PC-9 (cell line): ENCODE results near the gene AFAP1L1. TPM values are rescaled to one million over a fixed set of nuclear protein-coding genes. Genes with fewer than 3 reads are reported as not detected.

Experiments
- BruUV-seq: library from RNA; stranded (reverse); fragments of 400-500 nt; replicated peaks from 2 replicates; lab custom pipeline; 2021; lab: Mats Ljungman, UMichigan
- CTCF ChIA-PET: fragments of 300-600 bp; sonication (Branson Sonifier 250); formaldehyde crosslinking; loops from one replicate; lab custom pipeline; 2022; ENCODE audit warnings: antibody characterized with exemption; lab: Charles Lee
- POLR2A ChIA-PET: fragments of 300-600 bp; sonication (Branson Sonifier 250); formaldehyde crosslinking; loops from one replicate; lab custom pipeline; 2022; ENCODE audit warnings: antibody characterized with exemption; ENCODE audit not compliant: unreplicated experiment; lab: Charles Lee
- DNase-seq, 2 experiments: peaks; one replicate each; pipeline versions ENCODE4 v3.0.0 to v3.0.0-alpha.2; 2015 to 2022; ENCODE audit warnings: mixed read lengths in 1 of 2
- H2AFZ ChIP-seq: fragments of 200-600 bp; sonication (generic); 2 replicates; pipeline ENCODE4 v1.8.1; 2017; ENCODE audit warnings: antibody characterized with exemption
- H3F3A ChIP-seq: fragments of 200-600 bp; sonication (generic); 2 replicates; pipeline ENCODE4 v1.8.1; 2017; ENCODE audit warnings: antibody characterized with exemption, mild to moderate bottlenecking, low read depth; ENCODE audit not compliant: insufficient read depth
- H3K27ac ChIP-seq: fragments of 200-600 bp; sonication (generic); 2 replicates; pipeline ENCODE4 v1.6.1; 2016; ENCODE audit warnings: mixed run types
- H3K27me3 ChIP-seq: fragments of 200-600 bp; sonication (generic); 2 replicates; pipeline ENCODE4 v1.6.1; 2016; ENCODE audit warnings: low read depth, mixed run types; ENCODE audit not compliant: insufficient read depth
- H3K36me3 ChIP-seq: fragments of 200-600 bp; sonication (generic); 2 replicates; pipeline ENCODE4 v1.6.1; 2016; ENCODE audit warnings: low read depth, mixed run types
- H3K4me1 ChIP-seq: fragments of 200-600 bp; sonication (generic); replicated peaks from 2 replicates; pipeline ENCODE4 v1.6.1; 2016; ENCODE audit warnings: mixed run types; ENCODE audit not compliant: insufficient read depth
- H3K4me2 ChIP-seq: fragments of 200-600 bp; sonication (generic); 2 replicates; pipeline ENCODE4 v1.6.1; 2017; ENCODE audit warnings: mixed run types
- H3K4me3 ChIP-seq: fragments of 200-600 bp; sonication (generic); 2 replicates; pipeline ENCODE4 v1.6.1; 2016; ENCODE audit warnings: mixed run types
- H3K79me2 ChIP-seq: fragments of 200-600 bp; sonication (generic); 2 replicates; pipeline ENCODE4 v1.6.1; 2017; ENCODE audit warnings: low read depth, mixed run types
- H3K9me2 ChIP-seq: fragments of 200-600 bp; sonication (generic); 2 replicates; pipeline ENCODE4 v1.8.1; 2017; ENCODE audit warnings: mild to moderate bottlenecking; ENCODE audit not compliant: insufficient read depth
- H3K9me3 ChIP-seq: fragments of 200-600 bp; sonication (generic); 2 replicates; pipeline ENCODE4 v1.8.1; 2016; ENCODE audit warnings: low read depth; ENCODE audit not compliant: insufficient read depth
- H4K20me1 ChIP-seq: fragments of 200-600 bp; sonication (generic); 2 replicates; pipeline ENCODE4 v1.8.1; 2017; ENCODE audit not compliant: insufficient read depth
- CTCF ChIP-seq: fragments of 200-600 bp; sonication (generic); conservative IDR thresholded peaks from 2 replicates; pipeline ENCODE4 v1.6.1; 2017; ENCODE audit warnings: mixed run types, antibody characterized with exemption, mild to moderate bottlenecking, moderate library complexity
- EZH2 ChIP-seq: fragments of 200-600 bp; sonication (generic); IDR thresholded peaks from 2 replicates; pipeline ENCODE4 v1.8.0; 2017; ENCODE audit warnings: antibody characterized with exemption, low read depth
- intact Hi-C: fragments of 100-400 bp; cut with micrococcal nuclease; formaldehyde crosslinking; loops from one replicate; pipeline ENCODE4 v1.10.0; 2022; ENCODE audit not compliant: unreplicated experiment
- total RNA-seq: library from RNA; stranded (reverse); gene quantifications from 2 replicates; pipeline ENCODE4 v1.2.3, GENCODE V29; 2021

Gene AFAP1L1
- total RNA-seq, 1 experiment from 2014 or later = 9.6 TPM

- no peak for DNase-seq
- Histone ChIP-seq H3K4me2 (no peak overlapping the region), H4K20me1 (no peaks in the 10 kb centered on the region), H3K4me1 (no peaks in the 10 kb centered on the region), H2AFZ (no peak overlapping the region), H3K4me3 (no peak overlapping the region), H3K9me2 (no peaks in the 10 kb centered on the region), H3F3A (no peaks in the 10 kb centered on the region), H3K27ac (no peak overlapping the region), H3K36me3 (peaks cover 22% of the 10 kb centered on the region; the same call in 1 of the 2 replicates), H3K9me3 (no peaks in the 10 kb centered on the region), H3K27me3 (no peaks in the 10 kb centered on the region), H3K79me2 (no peaks in the 10 kb centered on the region)
- no TSS peak for BruUV-seq
- TF ChIP-seq EZH2 = no peak
- TF ChIP-seq CTCF = no peak
- POLR2A ChIA-PET = no interaction called here
- CTCF ChIA-PET = no interaction called here
- intact Hi-C loops = no loop called here
These were observed 29.3 kb upstream of the AFAP1L1 start for GRCh38 chr5:149242339-149242738.

GRCh38 chr5:149246906-149247305 is 24.8 kb upstream of the AFAP1L1 start:
- Histone ChIP-seq H3K27me3 (no peaks in the 10 kb centered on the region), H3K9me3 (no peaks in the 10 kb centered on the region), H3K4me2 (no peak overlapping the region), H3K27ac (no peak overlapping the region), H4K20me1 (no peaks in the 10 kb centered on the region), H3F3A (no peaks in the 10 kb centered on the region), H2AFZ (no peak overlapping the region), H3K36me3 (peaks cover 20% of the 10 kb centered on the region; the same call in 1 of the 2 replicates), H3K79me2 (no peaks in the 10 kb centered on the region), H3K4me3 (no peak overlapping the region), H3K9me2 (no peaks in the 10 kb centered on the region), H3K4me1 (no peaks in the 10 kb centered on the region)
- DNase-seq = no peak
- ChIA-PET POLR2A (no interaction called here), CTCF (no interaction called here)
- BruUV-seq = no TSS peak
- TF ChIP-seq CTCF = no peak
- no peak for TF ChIP-seq EZH2
- intact Hi-C loops = no loop called here

GRCh38 chr5:149247726-149248125 is 23.9 kb upstream of the AFAP1L1 start:
- Histone ChIP-seq H3K4me1 (no peaks in the 10 kb centered on the region), H3K36me3 (peaks cover 20% of the 10 kb centered on the region; the same call in 1 of the 2 replicates), H4K20me1 (no peaks in the 10 kb centered on the region), H3F3A (no peaks in the 10 kb centered on the region), H3K4me2 (no peak overlapping the region), H3K9me2 (no peaks in the 10 kb centered on the region), H3K27me3 (no peaks in the 10 kb centered on the region), H3K27ac (no peak overlapping the region), H3K79me2 (no peaks in the 10 kb centered on the region), H3K9me3 (no peaks in the 10 kb centered on the region), H2AFZ (no peak overlapping the region), H3K4me3 (no peak overlapping the region)
- CTCF ChIA-PET = no interaction called here
- intact Hi-C loops = no loop called here
- TF ChIP-seq CTCF (no peak), EZH2 (no peak)
- POLR2A ChIA-PET = no interaction called here
- DNase-seq = no peak
- no TSS peak for BruUV-seq
